Measurements from ENCODE around the gene SAMM50. TPM values are rescaled to one million over a fixed set of nuclear protein-coding genes. Genes with fewer than 3 reads are reported as not detected.

Gene SAMM50
- total and polyA plus RNA-seq, 10 of the 15 experiments (the other 5 are each of a cell fraction or from before 2014, with no cell fraction given) = 38.2 to 126 (median 62.4) TPM

DNA sequence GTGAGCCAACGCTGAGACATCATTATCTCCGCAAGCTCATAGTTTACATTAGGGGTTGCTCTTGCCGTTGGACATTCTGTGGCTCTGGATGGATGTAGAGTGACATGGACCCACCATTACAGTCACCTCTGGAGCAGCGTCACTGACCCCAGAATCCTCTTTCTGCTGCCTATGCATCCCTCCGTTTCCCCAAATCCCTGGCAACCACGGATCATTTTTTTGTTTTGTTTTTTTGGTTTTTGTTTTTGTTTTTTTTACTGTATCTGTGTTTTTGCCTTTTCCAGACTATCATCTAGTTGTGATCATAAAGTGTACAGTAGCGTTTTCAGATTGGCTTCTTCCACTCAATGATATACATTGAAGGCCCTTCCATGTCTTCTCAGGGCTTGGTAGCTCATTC is 72.8 kb downstream of the SAMM50 start:
- no peak for DNase-seq (ENCODE audit: low read depth, low spot score)
- H4K20me1 ChIP-seq (ENCODE audit: control insufficient read depth, insufficient read depth) = 0 out of 2 replicates have a peak, but pooled peaks cover 2% of the 10 kb centered on the region
- in situ Hi-C loops (cut with MboI) (loop anchor here (25.0 kb wide), 1 partner anchor 1366 kb away; no protein-coding TSS in a partner anchor), intact Hi-C loops (cut with micrococcal nuclease; ENCODE audit: unreplicated experiment) (loop anchor here (5.0 kb wide), 1 partner anchor 54 kb away; no protein-coding TSS in a partner anchor)
- POLR2A ChIA-PET = interaction anchor here (1.0 to 4.5 kb wide), 4 partner anchors 14 to 40 kb away, joined by 3 to 33 read pairs (median 21); no protein-coding TSS in a partner anchor
- FAIRE-seq = no peak
- SMC1A ChIA-PET (ENCODE audit: uncharacterized antibody, unreplicated experiment) = interaction anchor here (0.9 to 4.3 kb wide), 6 partner anchors 11 to 58 kb away, joined by 3 to 29 read pairs (median 7); no protein-coding TSS in a partner anchor
- H3K4me2 ChIP-seq (ENCODE audit: control insufficient read depth, insufficient read depth) = peak overlapping the region; percentile 31; the same call in 1 of the 2 replicates
- H3K4me1 ChIP-seq (ENCODE audit: control insufficient read depth, insufficient read depth, low read length) = peaks cover 23% of the 10 kb centered on the region
- H3K27ac ChIP-seq (ENCODE audit: control insufficient read depth, insufficient read depth) = peak overlapping the region; percentile 46
- CTCF ChIA-PET = interaction anchor here (1.4 to 9.4 kb wide), 6 partner anchors 9 to 53 kb away, joined by 3 to 74 read pairs (median 6); no protein-coding TSS in a partner anchor
- no peaks in the 10 kb centered on the region for H3K27me3 ChIP-seq (replicated peaks in 1 of 2; ENCODE audit: control insufficient read depth in 2 of 2, insufficient read depth in 2 of 2, low read length in 1 of 2)
- no peak for ATAC-seq
- H3K79me2 ChIP-seq (ENCODE audit: control insufficient read depth, insufficient read depth, low read length) = peaks cover 93% of the 10 kb centered on the region
- BruUV-seq (replicated peaks) = no TSS peak
- TF ChIP-seq POLR2AphosphoS5 (IDR thresholded peaks at IDR 0.05; ENCODE audit: low read length) (peak; percentile 65), TARDBP (IDR thresholded peaks at IDR 0.05; ENCODE audit: borderline replicate concordance) (no peak)
- TF ChIP-seq, protein P1, sequence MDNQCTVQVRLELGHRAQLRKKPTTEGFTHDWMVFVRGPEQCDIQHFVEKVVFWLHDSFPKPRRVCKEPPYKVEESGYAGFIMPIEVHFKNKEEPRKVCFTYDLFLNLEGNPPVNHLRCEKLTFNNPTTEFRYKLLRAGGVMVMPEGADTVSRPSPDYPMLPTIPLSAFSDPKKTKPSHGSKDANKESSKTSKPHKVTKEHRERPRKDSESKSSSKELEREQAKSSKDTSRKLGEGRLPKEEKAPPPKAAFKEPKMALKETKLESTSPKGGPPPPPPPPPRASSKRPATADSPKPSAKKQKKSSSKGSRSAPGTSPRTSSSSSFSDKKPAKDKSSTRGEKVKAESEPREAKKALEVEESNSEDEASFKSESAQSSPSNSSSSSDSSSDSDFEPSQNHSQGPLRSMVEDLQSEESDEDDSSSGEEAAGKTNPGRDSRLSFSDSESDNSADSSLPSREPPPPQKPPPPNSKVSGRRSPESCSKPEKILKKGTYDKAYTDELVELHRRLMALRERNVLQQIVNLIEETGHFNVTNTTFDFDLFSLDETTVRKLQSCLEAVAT (IDR thresholded peaks at IDR 0.05) = peak; percentile 92
- H3K4me3 ChIP-seq = peak overlapping the region; percentile 39
- peak overlapping the region; percentile 28; the same call in 1 of the 2 replicates for H3K9ac ChIP-seq (ENCODE audit: control insufficient read depth, insufficient read depth, low read length)
- H3K9me3 ChIP-seq (replicated peaks; ENCODE audit: control insufficient read depth, insufficient read depth, low read length) = no peaks in the 10 kb centered on the region; the same call in 2 of the 3 replicates
- peaks cover 4 to 30% of the 10 kb centered on the region in 2 experiments for H3K36me3 ChIP-seq (ENCODE audit: control insufficient read depth in 2 of 2, insufficient read depth in 2 of 2, low read length in 1 of 2)
- over 99% methylated on average over 7 of the region's 7 CpGs for WGBS (ENCODE audit: insufficient coverage, insufficient replicate concordance, low lambda C conversion rate, missing lambda C conversion rate)
- RAD21 ChIA-PET (ENCODE audit: unreplicated experiment) = interaction anchor here (1.2 to 4.9 kb wide), 4 partner anchors 15 to 58 kb away, joined by 3 to 42 read pairs (median 8); no protein-coding TSS in a partner anchor
- no peak overlapping the region for H2AFZ ChIP-seq (ENCODE audit: control insufficient read depth, low read depth, low read length)

Measured in GM12878 (cell line).